Measurements from ENCODE around the gene NUDT16. TPM values are rescaled to one million over a fixed set of nuclear protein-coding genes. Genes with fewer than 3 reads are reported as not detected.

Gene NUDT16
- polyA plus RNA-seq, 1 donor (not counting 4 experiments of a cell fraction or from before 2014, with no cell fraction given): 6.9 TPM

DNA sequence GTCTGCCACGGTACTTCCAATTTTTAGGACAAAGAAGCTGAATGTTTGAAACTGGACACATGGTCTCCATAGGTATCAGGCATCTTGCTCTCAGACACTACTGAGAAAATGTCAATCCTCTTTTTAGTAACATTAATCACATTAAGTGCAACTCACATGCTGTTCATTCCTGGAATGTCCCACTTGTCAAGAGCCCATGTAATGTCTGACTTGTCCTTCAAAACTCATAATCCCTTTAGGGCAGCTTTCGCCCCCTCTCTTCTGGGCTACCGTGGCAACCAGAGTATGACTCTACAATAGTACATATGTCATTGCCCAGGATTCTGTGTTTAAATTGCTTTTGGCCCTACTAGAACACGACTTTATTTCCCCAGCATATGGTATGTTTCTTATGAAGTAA, 12.3 kb downstream of the NUDT16 start:
- H3K9me3 ChIP-seq (ENCODE audit: control insufficient read depth, low read depth, low read length): no peaks in the 10 kb centered on the region
- no peaks in the 10 kb centered on the region for H4K20me1 ChIP-seq (ENCODE audit: control insufficient read depth, extremely low read depth, insufficient read depth, low read length)
- H3K9me1 ChIP-seq (ENCODE audit: control insufficient read depth, extremely low read depth, insufficient read depth, low read length): no peaks in the 10 kb centered on the region
- no peak overlapping the region for H3K4me2 ChIP-seq (ENCODE audit: control insufficient read depth, extremely low read depth, insufficient read depth, low read depth, low read length)
- H3K79me2 ChIP-seq (ENCODE audit: control insufficient read depth, insufficient read depth, low read length): no peaks in the 10 kb centered on the region
- dilution Hi-C loops (cut with MboI; ENCODE audit: extremely low pct_ligation_motif_present, low sequenced_read_pairs): no loop called here
- no peaks in the 10 kb centered on the region for H3K36me3 ChIP-seq (ENCODE audit: control insufficient read depth in 2 of 2, extremely low read depth in 1 of 2, insufficient read depth in 2 of 2, low read length in 2 of 2)
- no peak for DNase-seq (ENCODE audit: low read depth, low spot score)
- no peaks in the 10 kb centered on the region for H3K4me1 ChIP-seq (ENCODE audit: control insufficient read depth, extremely low read depth, insufficient read depth, low read length)
- no peaks in the 10 kb centered on the region for H3K27me3 ChIP-seq (ENCODE audit: control insufficient read depth, extremely low read depth, insufficient read depth, low read length)
- H3K9ac ChIP-seq (ENCODE audit: control insufficient read depth, extremely low read depth, insufficient read depth, low read length): no peak overlapping the region
- H3K4me3 ChIP-seq (ENCODE audit: control insufficient read depth in 2 of 3, extremely low read depth in 1 of 3, insufficient read depth in 2 of 3, low read depth in 1 of 3, low read length in 3 of 3): no peak overlapping the region
- FAIRE-seq: no peak
- no peak for TF ChIP-seq EZH2 (IDR thresholded peaks at IDR 0.05; ENCODE audit: low read length)
- TF ChIP-seq, protein P1, sequence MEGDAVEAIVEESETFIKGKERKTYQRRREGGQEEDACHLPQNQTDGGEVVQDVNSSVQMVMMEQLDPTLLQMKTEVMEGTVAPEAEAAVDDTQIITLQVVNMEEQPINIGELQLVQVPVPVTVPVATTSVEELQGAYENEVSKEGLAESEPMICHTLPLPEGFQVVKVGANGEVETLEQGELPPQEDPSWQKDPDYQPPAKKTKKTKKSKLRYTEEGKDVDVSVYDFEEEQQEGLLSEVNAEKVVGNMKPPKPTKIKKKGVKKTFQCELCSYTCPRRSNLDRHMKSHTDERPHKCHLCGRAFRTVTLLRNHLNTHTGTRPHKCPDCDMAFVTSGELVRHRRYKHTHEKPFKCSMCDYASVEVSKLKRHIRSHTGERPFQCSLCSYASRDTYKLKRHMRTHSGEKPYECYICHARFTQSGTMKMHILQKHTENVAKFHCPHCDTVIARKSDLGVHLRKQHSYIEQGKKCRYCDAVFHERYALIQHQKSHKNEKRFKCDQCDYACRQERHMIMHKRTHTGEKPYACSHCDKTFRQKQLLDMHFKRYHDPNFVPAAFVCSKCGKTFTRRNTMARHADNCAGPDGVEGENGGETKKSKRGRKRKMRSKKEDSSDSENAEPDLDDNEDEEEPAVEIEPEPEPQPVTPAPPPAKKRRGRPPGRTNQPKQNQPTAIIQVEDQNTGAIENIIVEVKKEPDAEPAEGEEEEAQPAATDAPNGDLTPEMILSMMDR (optimal IDR thresholded peaks at IDR 0.05 in 1 of 3, IDR thresholded peaks at IDR 0.05 in 1 of 3, conservative IDR thresholded peaks at IDR 0.05 in 1 of 3; ENCODE audit: extremely low read depth in 1 of 3, insufficient read depth in 2 of 3, low read length in 3 of 3): no peak
- no peak overlapping the region for H2AFZ ChIP-seq (ENCODE audit: control insufficient read depth, low read length)
- no peak overlapping the region for H3K27ac ChIP-seq (ENCODE audit: control insufficient read depth, insufficient read depth, low read length)

DNA sequence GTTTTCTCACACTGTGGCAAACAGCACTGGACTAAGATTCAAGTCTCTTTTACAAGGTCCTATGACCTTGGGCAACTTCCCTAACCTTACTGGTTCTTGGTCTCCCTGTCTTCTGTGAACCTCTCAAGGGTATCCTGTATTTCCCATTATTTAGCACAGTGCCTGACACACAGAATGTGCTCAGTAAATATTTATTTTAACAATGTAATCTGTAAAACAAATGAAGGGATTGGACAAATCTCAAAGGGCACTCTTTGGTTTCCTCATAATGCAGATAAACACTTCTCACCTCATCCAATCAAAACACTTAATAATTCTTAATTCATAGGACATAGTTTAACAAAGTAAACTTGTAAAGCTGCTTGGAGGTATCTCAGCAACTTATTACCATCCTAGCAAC, 12.8 kb downstream of the NUDT16 start:
- no peaks in the 10 kb centered on the region for H3K9me1 ChIP-seq (ENCODE audit: control insufficient read depth, extremely low read depth, insufficient read depth, low read length)
- H3K4me3 ChIP-seq (ENCODE audit: control insufficient read depth in 2 of 3, extremely low read depth in 1 of 3, insufficient read depth in 2 of 3, low read depth in 1 of 3, low read length in 3 of 3): no peak overlapping the region
- no peak overlapping the region for H3K4me2 ChIP-seq (ENCODE audit: control insufficient read depth, extremely low read depth, insufficient read depth, low read depth, low read length)
- H2AFZ ChIP-seq (ENCODE audit: control insufficient read depth, low read length): no peak overlapping the region
- FAIRE-seq (no peak), DNase-seq (ENCODE audit: low read depth, low spot score) (no peak)
- no peak for TF ChIP-seq EZH2 (IDR thresholded peaks at IDR 0.05; ENCODE audit: low read length)
- TF ChIP-seq, protein P1 (optimal IDR thresholded peaks at IDR 0.05 in 1 of 3, IDR thresholded peaks at IDR 0.05 in 1 of 3, conservative IDR thresholded peaks at IDR 0.05 in 1 of 3; ENCODE audit: extremely low read depth in 1 of 3, insufficient read depth in 2 of 3, low read length in 3 of 3): no peak
- H3K79me2 ChIP-seq (ENCODE audit: control insufficient read depth, insufficient read depth, low read length): no peaks in the 10 kb centered on the region
- dilution Hi-C loops (cut with MboI; ENCODE audit: extremely low pct_ligation_motif_present, low sequenced_read_pairs): no loop called here
- no peaks in the 10 kb centered on the region for H3K27me3 ChIP-seq (ENCODE audit: control insufficient read depth, extremely low read depth, insufficient read depth, low read length)
- no peaks in the 10 kb centered on the region for H3K9me3 ChIP-seq (ENCODE audit: control insufficient read depth, low read depth, low read length)
- no peak overlapping the region for H3K27ac ChIP-seq (ENCODE audit: control insufficient read depth, insufficient read depth, low read length)
- no peaks in the 10 kb centered on the region for H4K20me1 ChIP-seq (ENCODE audit: control insufficient read depth, extremely low read depth, insufficient read depth, low read length)
- no peaks in the 10 kb centered on the region for H3K4me1 ChIP-seq (ENCODE audit: control insufficient read depth, extremely low read depth, insufficient read depth, low read length)
- H3K36me3 ChIP-seq (ENCODE audit: control insufficient read depth in 2 of 2, extremely low read depth in 1 of 2, insufficient read depth in 2 of 2, low read length in 2 of 2): no peaks in the 10 kb centered on the region
- no peak overlapping the region for H3K9ac ChIP-seq (ENCODE audit: control insufficient read depth, extremely low read depth, insufficient read depth, low read length)
